Activated T-cell treated with anti-CD3 and anti-CD28 coated beads, Interleukin-2, amount 50 U/mL, for 4 hours (primary cell): Measurements from ENCODE around the gene PCDHGB1. TPM values are rescaled to one million over a fixed set of nuclear protein-coding genes. Genes with fewer than 3 reads are reported as not detected.
"Not testable (repeated sequence)": the region's sequence is repeated elsewhere in the genome, so short reads cannot be mapped to it uniquely, and the experiment has no call there.

Experiments
- ATAC-seq, 2 donors: fragments of 200-7000 bp; cut with Tn5 transposase; one replicate each; pipeline ENCODE4 v1.10.0; 2021
- DNase-seq: peaks from one replicate; pipeline ENCODE4 v3.0.0-alpha.2; 2020
- H3K27me3 Mint-ChIP-seq: one replicate; pipeline ENCODE4 v1.8.0; 2021; ENCODE audit warnings: low read depth, mixed read lengths
- H3K36me3 Mint-ChIP-seq: one replicate; pipeline ENCODE4 v1.8.0; 2022; ENCODE audit warnings: mixed read lengths; ENCODE audit not compliant: insufficient read depth
- H3K4me1 Mint-ChIP-seq: one replicate; pipeline ENCODE4 v1.8.0; 2021; ENCODE audit warnings: low read depth, mixed read lengths
- H3K4me3 Mint-ChIP-seq: one replicate; pipeline ENCODE4 v1.8.0; 2021; ENCODE audit warnings: mild to moderate bottlenecking, moderate library complexity, mixed read lengths
- H3K9me3 Mint-ChIP-seq: one replicate; pipeline ENCODE4 v1.8.0; 2021; ENCODE audit warnings: mixed read lengths
- total RNA-seq, 3 donors: library from RNA; stranded (reverse); gene quantifications; one replicate each; pipeline ENCODE4 v1.2.1, GENCODE V29; 2021

Gene PCDHGB1
- total RNA-seq, 3 donors from 2014 or later: 0.13 TPM; not detected in 2

DNA sequence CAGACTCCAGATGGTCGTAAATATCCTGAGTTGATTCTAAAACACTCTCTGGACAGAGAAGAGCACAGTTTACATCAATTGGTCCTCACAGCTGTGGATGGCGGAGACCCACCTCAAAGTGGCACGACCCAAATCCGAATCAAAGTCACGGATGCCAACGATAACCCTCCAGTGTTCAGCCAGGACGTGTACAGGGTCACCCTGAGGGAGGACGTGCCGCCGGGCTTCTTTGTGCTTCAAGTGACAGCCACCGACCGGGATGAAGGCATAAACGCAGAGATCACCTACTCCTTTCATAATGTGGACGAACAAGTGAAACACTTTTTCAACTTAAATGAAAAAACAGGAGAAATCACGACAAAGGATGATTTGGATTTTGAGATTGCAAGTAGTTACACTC, 10.8 kb downstream of the PCDHGB1 start:
- H3K27me3 Mint-ChIP-seq: peaks cover 86% of the 10 kb centered on the region
- no peak for ATAC-seq

DNA sequence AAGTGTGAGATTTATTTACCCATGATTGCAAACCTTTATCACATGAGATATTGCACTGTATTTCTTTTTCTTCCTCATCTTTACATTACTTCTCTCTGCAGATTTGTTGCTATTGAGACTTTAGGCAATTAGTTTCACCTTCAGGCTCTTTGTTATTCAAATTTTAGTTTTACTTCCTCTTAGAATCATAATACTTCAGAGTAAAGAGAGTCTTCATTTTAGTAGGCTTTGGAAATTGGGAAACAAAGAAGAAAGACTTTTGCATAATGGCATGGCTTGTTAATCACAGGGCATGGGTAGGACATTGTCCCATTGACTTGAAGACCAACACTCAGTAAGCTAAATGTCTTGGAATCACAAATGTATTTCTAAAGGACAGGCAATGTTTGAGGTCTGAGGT, 12.8 kb downstream of the PCDHGB1 start:
- ATAC-seq (no peak), DNase-seq (no peak)
- Mint-ChIP-seq H3K27me3 (peaks cover 83% of the 10 kb centered on the region), H3K36me3 (peaks cover 3% of the 10 kb centered on the region), H3K9me3 (peaks cover 44% of the 10 kb centered on the region), H3K4me3 (no peak overlapping the region), H3K4me1 (no peaks in the 10 kb centered on the region)

More for the DNA sequence above, 10.8 kb downstream of the PCDHGB1 start:
- peaks cover 3% of the 10 kb centered on the region for H3K36me3 Mint-ChIP-seq
- H3K9me3 Mint-ChIP-seq: peaks cover 42% of the 10 kb centered on the region
- H3K4me3 Mint-ChIP-seq: no peak overlapping the region
- no peak for DNase-seq
- no peaks in the 10 kb centered on the region for H3K4me1 Mint-ChIP-seq

DNA sequence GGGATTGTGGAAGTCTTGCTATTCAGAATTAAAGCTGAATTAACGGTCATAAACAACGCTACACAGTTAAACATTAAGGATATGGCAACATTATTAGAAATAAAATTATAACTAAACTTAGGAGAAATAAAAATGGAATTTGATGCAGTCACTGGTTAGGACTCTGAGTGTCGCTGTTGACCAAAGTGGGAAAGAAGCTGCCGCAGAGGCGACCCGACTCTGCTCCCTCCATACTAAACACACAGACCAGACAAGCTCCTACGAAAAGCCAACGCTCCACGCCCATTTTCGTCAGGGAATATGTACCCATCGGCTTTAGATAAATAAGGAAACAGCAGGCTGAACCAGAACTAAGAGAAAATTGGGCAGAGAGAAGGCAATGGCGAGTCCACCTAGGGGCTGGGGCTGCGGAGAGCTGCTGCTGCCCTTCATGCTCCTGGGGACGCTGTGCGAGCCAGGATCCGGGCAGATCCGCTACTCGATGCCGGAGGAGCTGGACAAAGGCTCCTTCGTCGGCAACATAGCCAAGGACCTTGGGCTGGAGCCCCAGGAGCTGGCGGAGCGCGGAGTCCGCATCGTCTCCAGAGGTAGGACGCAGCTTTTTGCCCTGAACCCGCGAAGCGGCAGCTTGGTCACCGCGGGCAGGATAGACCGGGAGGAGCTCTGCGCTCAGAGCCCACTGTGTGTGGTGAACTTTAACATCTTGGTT, 14.2 kb downstream of the PCDHGB1 start, which contains the start of gene PCDHGA5:
Gene PCDHGA5, plus strand, starts transcription at position 211 of the 709 bp plus-strand sequence. Its CDS starts 169 bp downstream, at position 380.
- H3K4me3 Mint-ChIP-seq: no peak within 1 kb of the TSS
- DNase-seq (no peak), ATAC-seq (no peak)

DNA sequence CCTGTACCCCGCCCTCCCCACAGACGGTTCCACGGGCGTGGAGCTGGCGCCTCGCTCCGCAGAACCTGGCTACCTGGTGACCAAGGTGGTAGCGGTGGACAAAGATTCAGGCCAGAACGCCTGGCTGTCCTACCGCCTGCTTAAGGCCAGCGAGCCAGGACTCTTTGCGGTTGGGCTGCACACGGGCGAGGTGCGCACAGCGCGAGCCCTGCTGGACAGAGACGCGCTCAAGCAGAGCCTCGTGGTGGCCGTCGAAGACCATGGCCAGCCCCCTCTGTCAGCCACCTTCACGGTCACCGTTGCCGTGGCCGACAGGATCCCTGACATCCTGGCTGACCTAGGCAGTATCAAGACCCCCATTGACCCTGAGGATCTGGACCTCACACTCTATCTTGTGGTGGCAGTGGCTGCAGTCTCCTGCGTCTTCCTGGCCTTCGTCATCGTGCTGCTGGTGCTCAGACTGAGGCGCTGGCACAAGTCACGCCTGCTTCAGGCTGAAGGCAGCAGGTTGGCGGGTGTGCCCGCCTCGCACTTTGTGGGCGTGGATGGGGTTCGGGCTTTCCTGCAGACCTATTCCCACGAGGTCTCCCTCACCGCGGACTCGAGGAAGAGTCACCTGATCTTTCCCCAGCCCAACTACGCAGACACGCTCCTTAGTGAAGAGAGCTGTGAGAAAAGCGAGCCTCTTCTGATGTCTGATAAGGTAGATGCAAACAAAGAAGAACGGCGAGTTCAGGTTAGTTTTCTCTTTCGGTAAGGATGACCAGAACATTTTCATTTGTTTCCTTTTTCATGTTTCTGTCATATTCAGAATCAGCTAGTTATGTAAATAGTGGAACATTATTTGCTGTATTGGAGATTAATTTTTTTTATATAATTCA, 16.4 kb downstream of the PCDHGB1 start:
- peaks cover 2% of the 10 kb centered on the region for H3K4me1 Mint-ChIP-seq
- no peak for ATAC-seq
- DNase-seq: no peak
- H3K36me3 Mint-ChIP-seq: peaks cover 2% of the 10 kb centered on the region
- H3K9me3 Mint-ChIP-seq: peaks cover 27% of the 10 kb centered on the region
- no peak overlapping the region for H3K4me3 Mint-ChIP-seq
- peaks cover 85% of the 10 kb centered on the region for H3K27me3 Mint-ChIP-seq

More for the DNA sequence above, 14.2 kb downstream of the PCDHGB1 start, which contains the start of gene PCDHGA5:
- Mint-ChIP-seq H3K4me1 (no peaks in the 10 kb centered on the region), H3K27me3 (peaks cover 84% of the 10 kb centered on the region), H3K36me3 (peaks cover 3% of the 10 kb centered on the region), H3K9me3 (peaks cover 38% of the 10 kb centered on the region)

DNA sequence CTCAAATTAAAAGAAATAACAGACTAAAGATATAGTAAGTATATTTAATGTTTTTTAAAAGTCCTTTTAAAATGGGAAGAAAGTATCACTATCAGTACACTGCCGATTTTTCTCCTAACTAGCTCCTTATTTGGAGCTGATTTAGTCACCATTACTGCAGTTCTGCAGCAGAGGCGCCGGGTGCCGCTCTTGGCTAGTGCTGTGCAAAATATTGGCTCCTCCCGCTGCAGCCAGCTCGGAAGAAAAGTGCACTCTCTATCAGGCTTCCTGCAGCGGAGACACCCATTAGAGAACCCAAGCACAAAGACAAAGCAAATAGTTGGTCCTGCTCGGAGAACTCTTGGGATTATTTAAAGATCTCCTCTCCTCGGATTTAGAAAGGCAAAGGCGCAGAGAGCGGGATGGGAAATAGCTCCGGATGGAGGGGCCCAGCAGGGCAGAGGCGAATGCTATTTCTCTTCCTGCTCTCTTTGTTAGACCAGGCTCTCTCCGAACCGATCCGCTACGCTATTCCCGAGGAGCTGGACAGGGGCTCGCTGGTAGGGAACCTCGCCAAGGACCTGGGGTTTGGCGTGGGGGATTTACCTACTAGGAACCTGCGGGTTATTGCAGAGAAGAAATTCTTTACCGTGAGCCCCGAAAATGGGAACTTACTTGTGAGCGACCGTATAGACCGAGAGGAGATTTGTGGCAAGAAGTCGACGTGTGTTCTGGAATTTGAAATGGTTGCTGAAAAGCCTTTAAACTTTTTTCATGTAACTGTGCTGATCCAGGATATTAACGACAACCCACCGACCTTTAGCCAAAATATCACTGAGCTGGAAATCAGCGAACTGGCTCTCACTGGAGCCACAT, 20.3 kb downstream of the PCDHGB1 start, which contains the start of gene PCDHGB3:
Gene PCDHGB3, plus strand, starts transcription at position 249 of the 855 bp plus-strand sequence. Its CDS starts 153 bp downstream, at position 402.
- DNase-seq (no peak), ATAC-seq (peak; percentile 73 to 80)
- Mint-ChIP-seq H3K27me3 (peaks cover 86% of the 10 kb centered on the region), H3K4me3 (peak within 1 kb of the TSS; percentile 77), H3K4me1 (peaks cover 2% of the 10 kb centered on the region), H3K9me3 (peaks cover 26% of the 10 kb centered on the region), H3K36me3 (peaks cover 2% of the 10 kb centered on the region)

DNA sequence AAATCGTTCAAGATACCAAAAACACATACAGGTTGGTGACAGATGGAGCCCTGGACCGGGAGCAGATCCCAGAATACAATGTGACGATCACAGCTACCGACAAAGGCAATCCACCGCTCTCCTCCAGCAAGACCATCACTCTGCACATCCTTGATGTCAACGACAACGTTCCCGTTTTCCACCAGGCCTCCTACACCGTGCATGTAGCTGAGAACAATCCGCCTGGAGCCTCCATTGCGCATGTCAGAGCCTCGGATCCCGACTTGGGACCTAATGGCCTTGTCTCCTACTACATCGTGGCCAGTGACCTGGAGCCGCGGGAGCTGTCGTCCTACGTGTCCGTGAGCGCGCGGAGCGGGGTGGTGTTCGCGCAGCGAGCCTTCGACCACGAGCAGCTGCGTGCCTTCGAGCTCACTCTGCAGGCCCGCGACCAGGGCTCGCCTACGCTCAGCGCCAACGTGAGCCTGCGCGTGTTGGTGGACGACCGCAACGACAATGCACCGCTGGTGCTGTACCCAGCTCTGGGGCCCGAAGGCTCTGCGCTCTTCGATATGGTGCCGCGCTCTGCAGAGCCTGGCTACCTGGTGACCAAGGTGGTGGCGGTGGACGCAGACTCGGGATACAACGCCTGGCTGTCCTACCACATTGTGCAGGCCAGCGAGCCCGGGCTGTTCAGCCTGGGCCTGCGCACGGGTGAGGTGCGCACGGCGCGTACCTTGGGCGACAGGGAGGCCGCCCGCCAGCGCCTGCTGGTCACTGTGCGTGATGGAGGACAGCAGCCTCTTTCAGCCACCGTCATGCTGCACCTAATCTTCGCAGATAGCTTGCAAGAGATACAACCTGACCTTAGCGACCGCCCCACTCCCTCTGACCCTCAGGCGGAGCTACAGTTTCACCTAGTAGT, 21.9 kb downstream of the PCDHGB1 start:
- Mint-ChIP-seq H3K9me3 (peaks cover 23% of the 10 kb centered on the region), H3K4me1 (peaks cover 2% of the 10 kb centered on the region), H3K27me3 (peaks cover 85% of the 10 kb centered on the region), H3K36me3 (peaks cover 2% of the 10 kb centered on the region), H3K4me3 (no peak overlapping the region)
- DNase-seq (no peak), ATAC-seq (no peak)

- Mint-ChIP-seq H3K4me1 (peaks cover 2% of the 10 kb centered on the region), H3K9me3 (peaks cover 27% of the 10 kb centered on the region), H3K27me3 (peaks cover 80% of the 10 kb centered on the region), H3K4me3 (peak within 1 kb of the TSS; percentile 19), H3K36me3 (peaks cover 2% of the 10 kb centered on the region)
- ATAC-seq (no peak), DNase-seq (no peak)
These were observed 23.9 kb downstream of the PCDHGB1 start, which contains the start of gene PCDHGA6 for GRCh38 chr5:141373673-141374317. TSS of gene PCDHGA6 (plus strand) at chr5:141373891. CDS start at chr5:141374084, 193 bp downstream.

DNA sequence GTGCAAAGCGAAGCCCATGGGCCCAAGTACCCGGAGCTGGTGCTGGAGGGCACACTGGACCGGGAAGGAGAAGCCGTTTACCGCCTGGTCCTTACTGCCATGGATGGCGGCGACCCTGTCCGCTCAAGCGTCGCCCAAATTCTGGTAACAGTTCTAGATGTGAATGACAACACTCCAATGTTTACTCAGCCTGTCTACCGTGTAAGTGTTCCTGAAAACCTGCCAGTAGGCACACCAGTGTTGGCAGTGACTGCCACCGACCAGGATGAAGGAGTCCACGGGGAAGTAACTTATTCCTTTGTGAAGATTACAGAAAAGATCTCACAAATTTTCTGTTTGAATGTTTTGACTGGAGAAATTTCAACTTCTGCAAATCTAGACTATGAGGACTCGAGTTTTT, 24.7 kb downstream of the PCDHGB1 start:
- H3K4me3 Mint-ChIP-seq: no peak overlapping the region
- peaks cover 2% of the 10 kb centered on the region for H3K4me1 Mint-ChIP-seq
- DNase-seq (no peak), ATAC-seq (no peak)
- peaks cover 2% of the 10 kb centered on the region for H3K36me3 Mint-ChIP-seq
- H3K9me3 Mint-ChIP-seq: peaks cover 30% of the 10 kb centered on the region
- peaks cover 81% of the 10 kb centered on the region for H3K27me3 Mint-ChIP-seq

- not testable (repeated sequence) for H3K4me3 Mint-ChIP-seq, H3K4me1 Mint-ChIP-seq, DNase-seq, H3K36me3 Mint-ChIP-seq, ATAC-seq
- Mint-ChIP-seq H3K9me3 (peaks cover 30% of the 10 kb centered on the region), H3K27me3 (peaks cover 82% of the 10 kb centered on the region)
These were observed 25.7 kb downstream of the PCDHGB1 start for GRCh38 chr5:141375444-141376155.

- H3K9me3 Mint-ChIP-seq: peaks cover 29% of the 10 kb centered on the region
- no peak for ATAC-seq
- DNase-seq: no peak
- peak within 1 kb of the TSS; percentile 74 for H3K4me3 Mint-ChIP-seq
- H3K36me3 Mint-ChIP-seq: peaks cover 2% of the 10 kb centered on the region
- H3K27me3 Mint-ChIP-seq: peaks cover 75% of the 10 kb centered on the region
- peaks cover 2% of the 10 kb centered on the region for H3K4me1 Mint-ChIP-seq
These were observed 32.8 kb downstream of the PCDHGB1 start, which contains the start of gene PCDHGA7 for GRCh38 chr5:141382469-141383294. TSS of gene PCDHGA7 (plus strand) at chr5:141382742. CDS start at chr5:141382900, 158 bp downstream.

DNA sequence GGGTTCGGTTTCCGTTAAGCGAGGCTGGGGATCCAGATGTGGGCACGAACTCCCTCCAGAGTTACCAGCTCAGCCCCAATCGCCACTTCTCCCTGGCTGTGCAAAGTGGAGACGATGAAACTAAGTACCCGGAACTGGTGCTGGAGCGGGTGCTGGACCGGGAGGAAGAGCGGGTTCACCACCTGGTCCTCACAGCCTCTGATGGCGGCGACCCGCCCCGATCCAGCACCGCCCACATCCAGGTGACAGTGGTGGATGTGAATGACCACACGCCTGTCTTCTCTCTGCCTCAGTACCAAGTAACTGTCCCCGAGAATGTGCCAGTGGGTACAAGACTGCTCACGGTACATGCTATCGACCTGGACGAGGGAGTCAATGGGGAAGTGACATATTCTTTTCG, 33.4 kb downstream of the PCDHGB1 start:
- no peak overlapping the region for H3K4me3 Mint-ChIP-seq

More for the DNA sequence above, 33.4 kb downstream of the PCDHGB1 start:
- Mint-ChIP-seq H3K36me3 (peaks cover 3% of the 10 kb centered on the region), H3K27me3 (peaks cover 76% of the 10 kb centered on the region), H3K9me3 (peaks cover 30% of the 10 kb centered on the region), H3K4me1 (peaks cover 2% of the 10 kb centered on the region)
- ATAC-seq (no peak), DNase-seq (no peak)
